ENCODE results near the gene FRMD7.
"Not testable (repeated sequence)": the region's sequence is repeated elsewhere in the genome, so short reads cannot be mapped to it uniquely, and the experiment has no call there.

FRMD7 gene, protein sequence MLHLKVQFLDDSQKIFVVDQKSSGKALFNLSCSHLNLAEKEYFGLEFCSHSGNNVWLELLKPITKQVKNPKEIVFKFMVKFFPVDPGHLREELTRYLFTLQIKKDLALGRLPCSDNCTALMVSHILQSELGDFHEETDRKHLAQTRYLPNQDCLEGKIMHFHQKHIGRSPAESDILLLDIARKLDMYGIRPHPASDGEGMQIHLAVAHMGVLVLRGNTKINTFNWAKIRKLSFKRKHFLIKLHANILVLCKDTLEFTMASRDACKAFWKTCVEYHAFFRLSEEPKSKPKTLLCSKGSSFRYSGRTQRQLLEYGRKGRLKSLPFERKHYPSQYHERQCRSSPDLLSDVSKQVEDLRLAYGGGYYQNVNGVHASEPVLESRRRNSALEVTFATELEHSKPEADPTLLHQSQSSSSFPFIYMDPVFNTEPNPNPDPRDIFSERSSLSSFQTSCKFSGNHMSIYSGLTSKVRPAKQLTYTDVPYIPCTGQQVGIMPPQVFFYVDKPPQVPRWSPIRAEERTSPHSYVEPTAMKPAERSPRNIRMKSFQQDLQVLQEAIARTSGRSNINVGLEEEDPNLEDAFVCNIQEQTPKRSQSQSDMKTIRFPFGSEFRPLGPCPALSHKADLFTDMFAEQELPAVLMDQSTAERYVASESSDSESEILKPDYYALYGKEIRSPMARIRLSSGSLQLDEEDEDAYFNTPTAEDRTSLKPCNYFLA

DNA sequence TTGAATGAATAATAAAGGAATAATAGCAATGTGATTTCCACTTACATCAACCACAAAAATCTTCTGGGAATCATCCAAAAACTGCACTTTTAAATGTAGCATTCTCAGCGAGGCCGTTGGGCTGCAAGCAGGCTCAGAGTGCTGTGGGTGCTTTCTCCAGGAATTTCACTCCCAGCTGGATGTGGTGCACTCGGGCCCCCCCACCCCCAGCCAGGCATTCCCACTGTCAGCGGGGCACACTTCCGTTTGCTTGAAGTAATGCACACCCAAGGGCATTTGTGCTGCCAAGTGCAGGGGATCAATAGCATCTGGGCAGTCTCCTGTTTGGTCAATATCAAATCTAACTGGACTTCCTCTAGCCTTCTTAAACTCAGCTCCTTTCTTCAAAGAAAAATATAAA, at the start of gene FRMD7:
FRMD7 (minus strand) TSS at position 278 of the 400 bp plus-strand sequence; CDS start at position 102, 176 bp downstream.
- no peak for DNase-seq

- no peak for DNase-seq
These were observed 45.8 kb upstream of the FRMD7 start for GRCh38 chrX:132173647-132174046.

DNA sequence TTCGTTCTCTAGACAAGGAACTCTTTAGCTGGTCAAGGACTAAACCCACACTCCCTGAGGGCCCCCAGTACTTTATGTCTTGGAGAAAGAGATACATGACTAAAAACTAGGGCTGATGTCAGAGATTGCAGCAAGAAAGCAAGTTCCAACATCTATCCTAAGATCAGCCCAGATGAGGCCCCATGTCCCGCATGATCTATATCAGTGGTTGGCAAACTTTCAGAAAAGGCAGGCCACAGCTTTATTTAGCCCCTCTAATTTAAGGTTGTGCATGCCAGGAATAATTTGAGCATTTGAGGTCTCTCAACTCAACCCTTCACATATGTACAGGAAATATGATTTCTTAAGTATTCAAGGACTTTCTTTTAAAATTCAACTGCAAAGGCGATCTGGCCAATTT, 44.1 kb upstream of the FRMD7 start:
- DNase-seq = no peak

DNA sequence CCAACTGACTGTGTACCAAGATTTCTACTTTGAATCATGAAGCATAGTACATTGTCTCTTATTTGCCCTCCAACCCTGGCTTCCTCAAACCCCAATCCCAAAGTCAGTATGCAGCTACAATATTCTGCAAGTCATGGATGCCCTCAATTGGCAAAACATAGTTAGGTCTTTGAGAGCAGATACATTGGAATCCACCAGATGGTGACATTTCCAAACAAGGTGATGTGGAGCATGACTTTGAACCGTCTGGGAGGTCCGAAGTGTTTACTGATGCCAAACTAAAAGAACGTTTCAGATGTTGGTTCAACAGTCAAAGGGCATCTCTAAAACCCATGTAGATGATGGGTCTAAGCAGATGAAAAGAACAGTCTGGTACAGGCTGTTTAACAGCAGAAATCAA, 43.7 kb upstream of the FRMD7 start:
- DNase-seq = no peak

DNA sequence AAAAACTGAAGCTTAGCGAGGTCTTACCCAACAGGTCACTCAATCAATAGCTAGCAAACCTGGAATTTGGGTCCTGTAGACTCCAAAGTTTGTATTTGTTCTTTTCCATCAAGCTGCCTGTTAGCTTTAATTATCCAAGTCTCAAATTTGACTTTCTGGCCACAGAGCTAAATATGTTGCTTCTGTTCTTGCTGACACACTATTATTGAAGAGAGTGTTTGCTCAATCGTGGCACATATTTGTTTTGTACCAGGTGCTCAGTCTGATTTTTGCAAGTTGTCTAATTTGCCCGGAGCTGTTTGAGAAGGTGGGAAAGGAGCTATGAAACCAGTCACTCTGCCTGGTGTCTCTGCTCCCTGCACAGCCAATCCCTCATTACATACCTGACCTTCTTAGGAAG, 41.7 kb upstream of the FRMD7 start:
- DNase-seq = no peak

DNA sequence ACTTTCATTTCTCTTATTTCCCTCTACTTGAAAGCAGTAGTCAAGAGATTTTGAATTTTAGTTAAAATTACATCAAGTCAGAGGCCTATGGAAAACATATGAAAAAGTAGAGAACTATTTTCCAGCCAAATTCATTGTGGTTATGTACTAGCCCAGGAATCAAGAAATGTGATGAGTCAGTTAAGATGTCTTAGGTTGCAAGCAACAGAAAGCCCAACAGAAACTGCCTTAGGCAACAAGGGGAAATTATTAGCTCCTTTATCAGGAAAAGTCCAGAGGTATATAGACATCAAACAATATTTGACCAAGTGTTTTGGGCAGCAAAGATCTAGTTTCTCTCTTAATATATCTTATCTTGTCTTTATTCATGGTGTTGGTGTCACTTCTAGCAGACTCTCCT, 37.8 kb upstream of the FRMD7 start:
- no peak for DNase-seq

DNA sequence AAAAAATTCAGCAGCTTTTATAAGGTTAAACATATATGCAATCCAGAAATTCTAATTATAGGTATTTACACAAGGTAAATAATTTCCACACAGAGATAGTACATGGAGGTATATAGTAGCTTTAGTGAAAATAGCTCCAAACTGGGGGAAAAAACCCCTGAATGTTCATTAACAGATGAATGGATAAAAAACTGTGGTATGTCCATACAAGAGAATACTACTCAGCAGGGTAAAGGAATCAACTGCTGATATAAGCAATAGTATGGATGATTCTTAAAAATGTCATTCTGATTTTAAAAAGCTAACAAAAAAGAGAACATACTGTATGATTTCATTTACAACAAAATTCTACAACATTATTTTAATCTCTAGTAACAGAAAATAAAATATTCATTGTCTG, 37.2 kb upstream of the FRMD7 start:
- no peak for DNase-seq

- not testable (repeated sequence) for DNase-seq
These were observed 35.3 kb upstream of the FRMD7 start for GRCh38 chrX:132163094-132163493.

DNA sequence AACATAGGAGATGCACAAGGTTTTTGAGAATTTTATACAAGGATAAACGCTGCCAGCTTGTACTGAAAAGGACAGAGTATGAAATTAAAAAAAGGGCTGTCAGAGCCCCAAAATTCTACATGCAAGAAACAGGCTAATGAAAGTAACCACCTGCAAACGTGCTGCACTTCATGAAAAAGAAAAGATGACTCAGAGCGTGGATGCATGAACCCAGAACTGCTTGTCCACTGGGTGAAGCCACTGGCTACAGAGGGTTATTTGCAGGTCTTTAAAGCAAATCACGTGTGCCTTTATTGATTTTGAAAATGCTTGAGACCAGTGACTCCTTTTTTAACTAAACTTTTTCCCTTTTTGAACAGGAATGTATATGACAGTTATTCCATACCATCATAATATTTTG, 25.3 kb upstream of the FRMD7 start:
- DNase-seq = no peak

DNA sequence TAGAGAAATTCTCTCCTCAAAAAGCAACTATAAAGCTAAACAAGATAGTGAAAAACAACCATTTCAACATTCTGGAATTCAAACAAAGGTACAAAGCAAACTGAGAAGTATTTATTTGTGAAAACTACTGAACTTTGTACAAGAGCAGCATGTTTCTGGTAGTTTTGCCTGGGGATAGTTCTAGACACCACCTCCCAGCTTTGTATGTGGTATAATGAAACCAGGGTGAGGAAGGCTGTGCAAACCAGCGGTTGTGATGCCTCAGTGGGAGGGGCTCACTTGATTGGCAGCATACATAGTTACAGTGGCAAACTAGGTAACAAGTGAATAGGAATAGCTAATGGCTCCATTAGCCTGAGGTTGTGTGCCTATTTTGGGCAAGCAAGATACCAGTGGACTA, 18.6 kb upstream of the FRMD7 start:
- DNase-seq = no peak

DNA sequence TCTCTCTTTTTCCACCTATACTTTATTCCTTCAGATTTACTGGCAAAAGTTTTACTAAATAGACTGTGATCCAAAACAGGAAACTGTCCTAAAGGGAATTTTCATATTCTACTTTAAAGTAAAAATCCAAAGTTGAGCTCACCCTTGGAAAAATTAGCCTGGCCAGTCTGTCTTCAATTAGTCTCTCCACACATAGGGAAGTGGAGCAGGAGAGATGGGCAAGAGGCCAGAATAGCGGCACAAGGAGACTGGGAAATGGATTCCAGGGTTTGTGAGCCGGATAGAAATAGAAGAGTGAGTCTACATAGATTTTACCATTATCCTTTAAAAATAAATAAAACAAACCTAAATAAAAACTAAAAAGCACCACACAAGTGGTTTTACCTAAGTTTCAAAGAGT, 16.2 kb upstream of the FRMD7 start:
- DNase-seq = peak; percentile 12

- no peak for DNase-seq
These were observed 1.9 kb downstream of the FRMD7 start for GRCh38 chrX:132125906-132126305.

GRCh38 chrX:132120913-132121312, 6.9 kb downstream of the FRMD7 start:
- DNase-seq = no peak

DNA sequence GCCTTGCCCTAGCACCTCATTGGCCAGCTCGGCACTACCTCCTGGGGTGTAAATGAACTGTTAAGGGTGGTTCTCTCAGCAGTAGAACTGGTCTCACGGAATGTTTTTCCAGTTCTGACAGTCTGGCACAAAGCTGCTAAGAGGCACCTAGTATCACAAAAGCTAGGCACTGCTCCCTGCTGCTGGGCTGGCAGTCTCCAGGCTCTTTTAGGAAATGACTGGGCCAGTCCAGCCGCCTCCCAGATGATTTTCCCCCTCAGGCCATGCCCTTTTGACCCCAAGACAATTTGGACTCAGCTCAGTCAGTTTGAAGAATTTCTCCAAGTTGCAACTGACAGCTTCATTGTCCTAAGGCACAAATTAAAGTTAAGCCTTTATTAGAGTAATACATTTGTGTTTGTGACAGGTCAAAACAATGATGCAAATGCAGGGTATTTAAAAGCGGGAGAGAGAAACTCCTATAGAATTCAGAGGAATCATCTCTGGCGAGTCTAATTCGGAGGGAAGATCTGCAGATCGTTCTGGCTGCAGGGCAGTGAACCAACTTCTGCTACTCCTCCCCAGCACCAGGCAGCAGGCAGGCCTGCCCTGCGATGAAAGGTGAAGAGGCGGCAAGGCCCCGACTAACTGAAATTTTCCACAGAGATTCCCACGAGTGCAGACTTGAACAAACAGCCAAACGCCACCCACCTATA, 7.9 kb downstream of the FRMD7 start:
- peak; percentile 46 for DNase-seq

DNA sequence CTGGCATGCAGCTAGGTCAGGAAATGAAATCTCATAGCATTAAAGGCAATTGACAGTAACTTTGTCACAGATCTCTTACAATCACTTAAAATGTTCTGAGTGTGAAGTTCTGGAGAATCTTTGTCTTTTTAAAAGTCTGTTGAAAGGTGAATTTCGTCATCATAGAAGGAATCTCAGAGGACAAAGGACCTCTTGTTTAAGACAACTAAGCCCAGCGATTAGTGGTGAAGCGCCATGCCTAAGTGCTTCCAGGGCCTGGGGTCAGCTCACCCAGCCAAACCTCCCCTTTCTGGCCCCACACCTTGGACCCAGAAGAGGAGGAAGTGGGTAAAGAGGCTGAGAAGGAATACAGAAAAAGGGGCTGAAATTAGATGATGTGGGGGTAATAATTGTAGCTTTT, 8.5 kb downstream of the FRMD7 start:
- DNase-seq = peak; percentile 32

GRCh38 chrX:132118358-132118757, 9.5 kb downstream of the FRMD7 start:
- no peak for DNase-seq

- no peak for DNase-seq
These were observed 12.0 kb downstream of the FRMD7 start for GRCh38 chrX:132115792-132116191.

DNA sequence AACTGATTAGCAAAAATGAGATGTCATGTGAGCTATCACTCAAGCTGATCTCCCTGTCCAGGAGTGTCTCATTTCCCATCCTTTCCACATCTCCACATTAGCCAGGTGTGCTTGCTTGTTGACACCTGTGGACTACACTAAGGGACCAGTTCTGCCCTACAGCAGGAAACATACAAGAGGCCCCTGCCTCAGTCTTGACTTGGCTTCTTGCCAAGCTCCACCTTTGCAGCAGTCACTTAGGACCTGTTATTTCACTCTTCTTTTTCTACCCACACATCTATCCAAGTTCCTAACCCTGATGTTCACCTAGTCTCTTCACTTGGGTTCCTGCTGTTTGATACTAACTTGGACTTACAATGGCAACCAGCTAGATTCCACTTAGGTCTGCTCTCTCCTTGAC, 13.2 kb downstream of the FRMD7 start:
- DNase-seq = no peak

GRCh38 chrX:132107291-132107690, 20.5 kb downstream of the FRMD7 start:
- no peak for DNase-seq

DNA sequence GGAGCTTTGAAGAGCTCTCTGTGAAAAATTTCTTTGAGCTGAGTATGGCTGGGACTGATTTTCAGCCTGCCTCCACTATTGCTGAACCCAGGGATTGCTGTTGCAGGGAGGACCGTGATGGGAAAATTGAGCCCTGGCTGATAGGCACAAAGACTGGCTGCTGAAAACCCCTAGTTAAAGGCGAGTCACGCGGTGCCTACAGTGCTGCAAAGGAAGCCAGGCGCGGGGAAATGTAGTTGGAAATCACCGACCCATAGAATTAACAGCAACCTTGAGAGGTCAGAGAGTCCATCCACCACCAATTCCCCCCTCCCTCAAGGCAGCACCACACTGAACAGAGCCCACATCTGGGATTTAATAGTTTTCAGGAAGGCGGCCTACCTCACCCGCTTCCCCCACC, 26.0 kb downstream of the FRMD7 start:
- DNase-seq = no peak

DNA sequence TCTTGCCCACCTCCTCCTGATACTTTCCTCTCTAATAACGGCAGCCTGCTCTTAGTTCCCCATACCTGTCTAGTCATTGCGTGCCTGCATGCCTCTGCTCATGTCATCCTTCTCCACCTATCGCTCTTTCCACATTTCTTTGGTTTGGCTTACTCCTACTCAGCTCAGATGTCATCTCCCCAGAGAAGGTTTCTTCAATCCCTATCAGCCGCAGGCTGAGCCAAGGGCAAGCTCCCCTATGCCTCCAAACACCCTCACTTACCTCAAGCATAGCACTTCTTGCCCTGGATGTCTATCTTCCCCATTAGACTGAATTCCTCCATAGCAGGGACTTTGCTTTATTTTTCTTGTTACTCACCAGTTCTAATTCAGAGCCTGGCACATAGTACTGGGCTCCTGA, 26.6 kb downstream of the FRMD7 start:
- DNase-seq = no peak

DNA sequence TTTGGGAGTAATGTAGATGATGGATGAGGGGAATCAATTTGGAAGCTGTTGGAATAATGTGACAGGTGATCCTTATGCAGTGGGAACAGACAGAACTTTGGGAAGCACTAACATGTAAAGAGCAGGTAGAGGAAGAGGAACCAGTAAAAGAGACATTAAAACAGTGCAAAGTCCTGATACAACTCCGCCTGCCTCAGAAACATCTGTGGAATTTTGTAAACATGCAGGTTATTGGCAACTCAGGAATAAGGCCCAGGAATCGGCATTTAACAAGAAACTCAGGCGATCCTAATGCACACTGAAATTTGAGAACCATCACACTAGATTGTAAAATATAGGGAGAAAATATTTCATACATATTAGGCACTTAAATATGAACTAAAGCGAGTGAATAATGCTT, 29.1 kb downstream of the FRMD7 start:
- not testable (repeated sequence) for DNase-seq

GRCh38 chrX:132094164-132094563, 33.7 kb downstream of the FRMD7 start:
- DNase-seq = no peak

All from eye (tissue), 1 donor.